ENCODE data around the gene GH1.
"Not testable (repeated sequence)": the region's sequence is repeated elsewhere in the genome, so short reads cannot be mapped to it uniquely, and the experiment has no call there.

DNA sequence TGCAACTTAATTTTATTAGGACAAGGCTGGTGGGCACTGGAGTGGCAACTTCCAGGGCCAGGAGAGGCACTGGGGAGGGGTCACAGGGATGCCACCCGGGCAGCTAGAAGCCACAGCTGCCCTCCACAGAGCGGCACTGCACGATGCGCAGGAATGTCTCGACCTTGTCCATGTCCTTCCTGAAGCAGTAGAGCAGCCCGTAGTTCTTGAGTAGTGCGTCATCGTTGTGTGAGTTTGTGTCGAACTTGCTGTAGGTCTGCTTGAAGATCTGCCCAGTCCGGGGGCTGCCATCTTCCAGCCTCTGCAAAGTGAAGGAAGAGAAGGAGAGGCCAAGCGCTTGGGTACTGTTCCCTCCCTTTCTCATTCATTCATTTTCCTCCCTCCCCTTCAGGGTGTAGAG is 1.4 kb downstream of the GH1 start:
- not testable (repeated sequence) for TF ChIP-seq CTCF, POLR2A (IDR thresholded peaks at IDR 0.05)

Data from testis (tissue), 2 donors.